Measurements from ENCODE around the gene EML1.

The EML1 gene

GRCh38 chr14:99968191-99968920 lies 175.1 kb downstream of the EML1 start:
- H3K4me3 ChIP-seq (ENCODE audit: low read length), result no peak overlapping the region
- TF ChIP-seq ZNF274 (IDR thresholded peaks at IDR 0.05; ENCODE audit: low read depth, low read length), result no peak

DNA sequence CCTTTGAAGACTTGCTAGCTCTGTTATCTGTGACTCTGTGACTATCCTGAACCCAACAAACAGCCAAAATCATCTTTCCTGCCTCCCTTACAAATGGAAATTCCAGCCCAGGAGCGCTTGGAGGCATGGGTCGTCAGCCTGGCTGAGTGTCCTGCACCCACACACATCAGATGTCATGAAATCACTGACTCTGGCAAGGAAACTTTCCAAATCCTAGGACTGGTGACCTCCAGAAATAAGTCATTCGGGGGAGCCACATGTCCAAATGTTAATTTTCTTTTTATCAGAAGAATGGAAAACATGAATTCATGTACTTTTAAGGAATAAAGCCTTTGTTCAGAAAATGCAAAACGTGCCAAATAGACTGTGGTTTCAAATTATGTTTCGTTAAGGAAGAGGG lies 175.7 kb downstream of the EML1 start:
- no peak overlapping the region for H3K4me3 ChIP-seq (ENCODE audit: low read length)
- TF ChIP-seq ZNF274 (IDR thresholded peaks at IDR 0.05; ENCODE audit: low read depth, low read length), result no peak

- no peak overlapping the region for H3K4me3 ChIP-seq (ENCODE audit: low read length)
- no peak for TF ChIP-seq ZNF274 (IDR thresholded peaks at IDR 0.05; ENCODE audit: low read depth, low read length)
These were observed 176.6 kb downstream of the EML1 start for GRCh38 chr14:99969673-99970322.

DNA sequence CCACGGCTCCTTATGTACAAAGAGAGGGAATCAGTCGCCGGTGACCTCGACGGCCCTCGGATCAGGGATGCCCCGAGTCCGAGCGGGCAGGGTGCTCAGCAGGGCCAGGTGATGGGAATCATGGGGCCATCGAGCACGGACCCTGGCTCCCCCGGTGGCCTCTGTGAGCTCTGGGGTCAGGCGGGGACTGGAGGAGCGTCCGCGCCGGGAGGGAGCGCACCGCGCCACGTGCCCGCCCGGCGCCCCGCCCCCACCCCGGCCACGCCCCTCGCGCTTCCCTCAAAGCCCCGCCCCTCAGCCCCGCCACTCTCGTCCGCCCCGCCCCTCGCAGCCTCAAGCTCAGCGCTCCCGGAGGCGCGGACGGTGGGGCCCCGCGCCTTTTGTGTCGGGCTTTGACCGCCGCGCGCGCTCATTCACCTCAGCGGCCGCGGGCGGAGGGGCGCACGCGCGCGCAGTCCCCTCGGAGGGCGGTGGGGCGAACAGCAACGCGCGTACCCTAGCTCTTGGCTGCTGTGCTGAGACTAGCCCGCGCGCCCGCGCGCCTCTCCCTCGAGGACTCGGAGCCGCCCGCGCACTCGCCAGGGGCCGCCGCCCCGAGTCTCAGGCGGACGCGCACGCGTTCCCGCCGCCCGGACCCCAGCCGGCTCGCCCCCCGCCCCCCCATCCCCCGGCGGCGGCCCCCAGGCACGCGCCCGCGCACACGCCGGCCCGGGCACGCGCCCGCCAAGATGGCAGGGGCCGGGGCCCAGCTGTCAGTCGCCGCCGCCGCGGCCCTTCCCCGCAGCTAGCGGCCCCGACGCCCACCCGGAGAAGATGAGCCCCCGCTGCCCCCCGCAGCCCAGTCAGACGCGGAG lies 178.1 kb downstream of the EML1 start:
- H3K4me3 ChIP-seq (ENCODE audit: low read length), result peak overlapping the region; percentile 61
- no peak for TF ChIP-seq ZNF274 (IDR thresholded peaks at IDR 0.05; ENCODE audit: low read depth, low read length)

- H3K4me3 ChIP-seq (ENCODE audit: low read length), result peak overlapping the region; percentile 65
- TF ChIP-seq ZNF274 (IDR thresholded peaks at IDR 0.05; ENCODE audit: low read depth, low read length), result no peak
These were observed 178.9 kb downstream of the EML1 start for GRCh38 chr14:99971941-99972747.

DNA sequence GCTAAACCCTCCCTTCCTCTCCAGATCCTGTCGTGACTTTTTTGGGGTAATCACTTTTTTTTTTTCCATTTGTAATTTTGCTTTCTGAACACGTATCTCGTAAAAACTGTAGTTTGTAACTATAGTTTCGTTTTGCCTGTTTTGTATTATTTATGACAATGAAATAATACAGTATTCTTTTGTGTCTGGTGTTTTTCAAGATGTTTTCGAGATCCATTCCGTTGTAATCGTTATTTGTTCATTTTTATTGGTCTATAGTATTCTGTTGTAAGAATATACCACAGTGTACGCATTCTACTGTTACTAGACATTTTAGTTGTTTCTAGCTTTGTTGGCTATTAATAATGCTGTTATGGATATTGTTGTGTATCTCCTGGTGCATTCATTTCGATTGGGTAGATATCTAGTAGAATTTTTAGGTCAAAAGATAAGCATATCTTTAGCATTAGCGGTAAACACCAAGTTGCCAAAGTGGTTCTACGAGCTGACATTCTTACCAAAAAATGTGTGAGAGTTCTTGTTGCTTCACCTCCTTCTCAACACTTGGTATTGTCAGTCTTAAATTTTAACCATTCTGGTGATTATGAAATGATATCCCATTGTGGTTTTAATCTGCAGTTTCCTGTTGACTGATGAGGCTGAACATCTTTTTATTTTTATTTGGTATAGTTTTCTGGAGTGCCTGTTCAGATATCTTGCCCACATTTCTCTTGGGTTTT lies 179.7 kb downstream of the EML1 start:
- peak overlapping the region; percentile 65 for H3K4me3 ChIP-seq (ENCODE audit: low read length)
- TF ChIP-seq ZNF274 (IDR thresholded peaks at IDR 0.05; ENCODE audit: low read depth, low read length), result no peak

- no peak for TF ChIP-seq ZNF274 (IDR thresholded peaks at IDR 0.05; ENCODE audit: low read depth, low read length)
- H3K4me3 ChIP-seq (ENCODE audit: low read length), result no peak overlapping the region
These were observed 182.0 kb downstream of the EML1 start for GRCh38 chr14:99975190-99975589.

DNA sequence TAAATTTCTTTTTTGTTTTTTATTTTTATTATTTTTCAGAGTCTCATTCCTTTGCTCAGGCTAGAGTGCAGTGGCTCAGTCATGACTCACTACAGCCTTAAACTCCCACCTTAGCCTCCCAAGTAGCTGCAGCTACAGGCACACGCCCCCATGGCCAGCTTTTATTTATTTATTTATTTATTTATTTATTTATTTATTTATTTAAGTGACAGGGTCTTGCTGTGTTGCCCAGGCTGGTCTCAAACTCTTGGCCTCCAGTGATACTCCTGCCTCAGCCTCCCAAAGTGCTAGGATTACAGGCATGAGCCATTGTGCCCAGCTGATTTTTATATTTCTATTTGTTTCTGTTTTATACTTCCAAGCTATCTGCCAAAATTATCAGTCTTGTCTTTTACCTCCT lies 182.8 kb downstream of the EML1 start:
- H3K4me3 ChIP-seq (ENCODE audit: low read length), result no peak overlapping the region
- TF ChIP-seq ZNF274 (IDR thresholded peaks at IDR 0.05; ENCODE audit: low read depth, low read length), result no peak

DNA sequence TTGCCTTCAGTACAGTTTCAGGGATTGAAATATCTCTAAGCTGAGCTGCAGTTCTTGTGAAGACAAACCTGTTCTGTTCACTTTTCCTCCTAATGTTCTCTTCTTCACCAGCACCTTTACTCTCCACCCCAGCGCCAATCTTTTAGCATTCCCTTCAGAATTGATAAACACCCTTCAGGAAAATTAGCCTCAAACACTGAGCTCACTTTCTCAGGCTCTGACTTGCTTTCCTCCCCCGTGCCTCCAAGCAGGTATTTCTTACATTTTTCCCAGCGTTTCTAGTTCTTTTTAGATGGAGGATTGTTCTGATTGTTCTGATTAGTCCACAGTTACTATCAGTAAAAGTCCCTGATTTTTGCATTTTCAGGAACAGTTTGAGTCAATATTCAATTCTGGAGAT lies 183.5 kb downstream of the EML1 start:
- H3K4me3 ChIP-seq (ENCODE audit: low read length), result no peak overlapping the region
- no peak for TF ChIP-seq ZNF274 (IDR thresholded peaks at IDR 0.05; ENCODE audit: low read depth, low read length)

DNA sequence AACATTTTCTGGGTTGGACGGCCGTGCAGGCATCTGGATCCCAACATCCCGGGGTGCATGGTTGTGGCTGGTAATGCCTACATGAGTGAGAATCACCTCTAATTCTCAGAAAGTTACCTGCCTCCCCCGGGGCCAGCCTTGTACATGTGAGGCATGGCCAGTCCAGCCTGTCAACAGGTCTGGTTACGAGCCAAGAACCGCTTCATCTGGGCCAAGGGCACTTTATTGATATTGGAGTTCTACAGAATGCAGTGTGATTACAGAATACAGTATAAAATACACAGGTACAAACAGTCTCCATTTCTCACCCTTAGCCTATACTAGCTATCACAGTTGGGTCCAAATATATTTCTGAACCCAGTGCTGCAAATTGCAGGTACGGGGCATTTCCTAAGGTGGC lies 187.1 kb downstream of the EML1 start:
- H3K4me3 ChIP-seq (ENCODE audit: low read length), result no peak overlapping the region
- TF ChIP-seq ZNF274 (IDR thresholded peaks at IDR 0.05; ENCODE audit: low read depth, low read length), result no peak

- H3K4me3 ChIP-seq (ENCODE audit: low read length), result no peak overlapping the region
- TF ChIP-seq ZNF274 (IDR thresholded peaks at IDR 0.05; ENCODE audit: low read depth, low read length), result no peak
These were observed 188.6 kb downstream of the EML1 start for GRCh38 chr14:99981806-99982205.

DNA sequence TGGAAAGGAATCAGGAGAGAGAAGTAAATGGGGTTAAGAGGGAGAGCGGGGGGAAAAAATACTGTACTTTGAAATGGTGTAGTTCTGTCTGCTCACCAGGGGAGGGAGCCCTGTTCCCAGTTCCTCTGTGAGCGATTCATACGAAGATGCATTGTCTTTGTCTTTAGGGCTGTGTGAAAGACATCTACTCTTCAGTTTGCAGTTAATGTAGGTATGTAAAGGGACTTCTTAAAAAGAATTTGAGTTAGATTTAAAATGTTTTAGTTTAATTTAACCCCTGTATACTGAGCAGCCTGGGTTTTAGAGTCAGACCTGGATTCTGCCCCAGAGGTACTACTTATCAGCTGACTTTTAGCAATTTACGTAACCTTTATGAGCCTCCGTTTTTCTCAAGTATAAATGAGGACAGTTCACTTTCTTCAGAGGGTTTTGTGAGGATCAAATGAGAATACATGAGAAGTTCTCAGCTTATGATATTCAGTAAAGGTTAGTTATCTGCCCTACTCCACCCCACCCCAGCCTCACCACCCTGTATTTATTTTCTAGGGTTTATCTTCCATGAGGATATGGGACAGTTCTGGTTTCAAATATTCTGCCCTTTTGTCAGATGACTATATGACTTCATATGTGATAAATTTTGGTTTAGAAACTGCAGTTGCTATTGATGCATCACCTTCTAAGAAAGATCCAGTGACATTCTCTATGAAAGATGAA lies 189.5 kb downstream of the EML1 start:
- H3K4me3 ChIP-seq (ENCODE audit: low read length), result no peak overlapping the region
- no peak for TF ChIP-seq ZNF274 (IDR thresholded peaks at IDR 0.05; ENCODE audit: low read depth, low read length)

Measured in GM08714 (cell line).